ENCODE data around the gene MOCS1.

Gene MOCS1

DNA sequence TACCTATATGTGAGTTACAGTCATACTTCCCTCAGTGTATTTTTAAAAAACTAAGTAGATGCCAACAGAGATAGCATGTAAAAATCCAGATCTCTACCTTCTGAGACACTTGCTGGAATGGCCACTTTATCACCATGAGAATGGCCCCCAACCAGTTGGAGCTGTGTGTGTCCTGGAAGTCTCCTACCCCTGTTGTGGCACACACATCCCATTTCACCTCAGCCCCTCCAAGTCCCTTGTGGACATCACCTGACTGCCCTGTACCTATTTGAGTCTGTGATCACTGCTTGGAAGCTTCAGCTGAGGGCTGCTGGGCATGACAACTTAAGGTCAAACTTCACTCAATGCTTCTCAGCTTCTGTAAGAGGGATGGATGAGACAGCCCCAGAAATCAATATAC, 24.1 kb downstream of the MOCS1 start:
- no peak overlapping the region for H3K9ac ChIP-seq (ENCODE audit: low read length)
- no peaks in the 10 kb centered on the region for H3K9me3 ChIP-seq (ENCODE audit: insufficient read depth, low read depth, low read length)
- no peaks in the 10 kb centered on the region for H3K79me1 ChIP-seq (ENCODE audit: low read length)
- no peak overlapping the region for H2AK5ac ChIP-seq (ENCODE audit: low read length)
- H3K27ac ChIP-seq (ENCODE audit: low read depth, low read length): no peak overlapping the region
- no peak overlapping the region for H3K18ac ChIP-seq (ENCODE audit: low read length)
- no peak overlapping the region for H4K12ac ChIP-seq (ENCODE audit: low read depth, low read length)
- H3K4me3 ChIP-seq (ENCODE audit: low read depth, low read length): no peak overlapping the region
- no peak overlapping the region for H2AFZ ChIP-seq (ENCODE audit: insufficient read depth, low read length, poor library complexity)
- no peak overlapping the region for H3K23ac ChIP-seq (ENCODE audit: low read length)
- H4K8ac ChIP-seq (ENCODE audit: low read depth, low read length): no peak overlapping the region
- no peak overlapping the region for H2BK120ac ChIP-seq (ENCODE audit: insufficient read depth, low read length, poor library complexity)
- H2BK5ac ChIP-seq (ENCODE audit: low read depth, low read length, poor library complexity): no peak overlapping the region
- no peak for DNase-seq
- H3K4me2 ChIP-seq (ENCODE audit: low read length): no peak overlapping the region
- H3K79me2 ChIP-seq (ENCODE audit: control insufficient read depth, insufficient read depth, low read length, poor library complexity): no peaks in the 10 kb centered on the region
- peaks cover 0 to 5% of the 10 kb centered on the region in 2 experiments for H3K36me3 ChIP-seq (ENCODE audit: control insufficient read depth in 1 of 2, insufficient read depth in 2 of 2, low read length in 2 of 2)
- H3K27me3 ChIP-seq (ENCODE audit: insufficient read depth, low read length): no peaks in the 10 kb centered on the region
- no peak overlapping the region for H2BK12ac ChIP-seq (ENCODE audit: low read length)
- H4K91ac ChIP-seq (ENCODE audit: low read depth, low read length): no peak overlapping the region
- no peaks in the 10 kb centered on the region for H3K4me1 ChIP-seq (ENCODE audit: control insufficient read depth in 1 of 2, insufficient read depth in 2 of 2, low read length in 2 of 2)
- no peak overlapping the region for H3K14ac ChIP-seq (ENCODE audit: low read length)
- no peak overlapping the region for H3K4ac ChIP-seq (ENCODE audit: low read depth, low read length)

DNA sequence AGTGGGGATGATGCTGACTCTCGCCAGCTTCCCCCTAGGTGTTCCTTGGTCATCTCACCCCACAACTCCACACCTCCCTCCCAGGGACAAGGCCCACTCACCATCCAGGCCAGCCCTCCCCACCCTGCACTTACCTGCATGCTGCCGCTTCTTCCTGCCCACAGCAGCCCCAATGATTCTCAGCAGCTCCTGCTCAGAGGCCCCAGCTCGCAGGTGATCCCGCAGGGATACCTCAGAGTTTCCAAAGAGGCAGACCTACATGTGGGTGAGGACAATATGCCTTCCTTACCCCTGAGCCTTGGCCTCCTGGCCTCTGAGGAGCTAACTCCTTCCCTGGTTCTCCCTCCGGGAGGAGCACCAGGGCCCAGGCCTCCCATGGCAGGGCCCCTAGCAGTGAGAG, 24.6 kb downstream of the MOCS1 start:
- Histone ChIP-seq H3K27ac (ENCODE audit: low read depth, low read length) (no peak overlapping the region), H4K91ac (ENCODE audit: low read depth, low read length) (no peak overlapping the region), H4K8ac (ENCODE audit: low read depth, low read length) (no peak overlapping the region), H3K4me1 (ENCODE audit: control insufficient read depth in 1 of 2, insufficient read depth in 2 of 2, low read length in 2 of 2) (no peaks in the 10 kb centered on the region), H3K9ac (ENCODE audit: low read length) (no peak overlapping the region), H2BK12ac (ENCODE audit: low read length) (no peak overlapping the region), H3K23ac (ENCODE audit: low read length) (no peak overlapping the region), H2BK120ac (ENCODE audit: insufficient read depth, low read length, poor library complexity) (no peak overlapping the region), H3K4me2 (ENCODE audit: low read length) (no peak overlapping the region), H3K27me3 (ENCODE audit: insufficient read depth, low read length) (no peaks in the 10 kb centered on the region), H2BK5ac (ENCODE audit: low read depth, low read length, poor library complexity) (no peak overlapping the region), H3K18ac (ENCODE audit: low read length) (no peak overlapping the region), H3K4me3 (ENCODE audit: low read depth, low read length) (no peak overlapping the region), H3K9me3 (ENCODE audit: insufficient read depth, low read depth, low read length) (no peaks in the 10 kb centered on the region), H3K14ac (ENCODE audit: low read length) (no peak overlapping the region), H2AK5ac (ENCODE audit: low read length) (no peak overlapping the region), H3K4ac (ENCODE audit: low read depth, low read length) (no peak overlapping the region), H3K36me3 (ENCODE audit: control insufficient read depth in 1 of 2, insufficient read depth in 2 of 2, low read length in 2 of 2) (peaks cover 0 to 5% of the 10 kb centered on the region in 2 experiments), H2AFZ (ENCODE audit: insufficient read depth, low read length, poor library complexity) (no peak overlapping the region), H3K79me1 (ENCODE audit: low read length) (no peaks in the 10 kb centered on the region), H3K79me2 (ENCODE audit: control insufficient read depth, insufficient read depth, low read length, poor library complexity) (no peaks in the 10 kb centered on the region), H4K12ac (ENCODE audit: low read depth, low read length) (no peak overlapping the region)
- no CpG with 5 or more reads among the region's 5 CpGs for WGBS (ENCODE audit: extremely low coverage, insufficient coverage, insufficient read length)
- no peak for DNase-seq

DNA sequence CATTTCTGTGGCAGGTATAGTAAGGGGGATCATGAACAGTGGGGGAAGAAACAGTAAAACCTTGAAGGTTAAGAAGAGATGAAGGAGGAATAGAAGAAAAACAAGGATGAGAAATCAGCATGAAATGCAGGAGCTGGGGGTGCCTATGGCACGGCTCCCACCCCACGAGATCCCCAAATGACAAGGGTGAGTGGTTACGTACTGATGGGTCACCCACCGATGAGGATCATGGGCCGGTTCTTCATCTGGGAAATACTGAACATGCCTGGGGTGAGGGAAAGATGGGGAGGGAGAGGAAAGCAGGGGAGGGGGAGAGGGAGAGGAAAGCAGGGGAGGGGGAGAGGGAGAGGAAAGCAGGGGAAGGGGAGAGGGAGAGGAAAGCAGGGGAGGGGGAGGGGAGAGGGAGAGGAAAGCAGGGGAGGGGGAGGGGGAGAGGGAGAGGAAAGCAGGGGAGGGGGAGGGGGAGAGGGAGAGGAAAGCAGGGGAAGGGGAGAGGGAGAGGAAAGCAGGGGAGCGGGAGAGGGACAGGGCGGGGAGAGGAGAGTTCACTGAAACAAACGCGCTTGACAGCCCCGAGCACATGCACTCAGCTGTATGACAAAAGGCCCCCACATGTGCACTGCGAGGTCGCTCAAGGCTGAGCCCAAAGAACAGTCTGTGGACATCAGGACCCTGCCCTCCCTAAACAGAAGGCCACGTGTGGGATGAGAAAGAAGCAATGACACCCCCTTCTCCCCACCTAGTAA, 25.3 kb downstream of the MOCS1 start:
- Histone ChIP-seq H4K8ac (ENCODE audit: low read depth, low read length) (no peak overlapping the region), H3K4me1 (ENCODE audit: control insufficient read depth in 1 of 2, insufficient read depth in 2 of 2, low read length in 2 of 2) (no peaks in the 10 kb centered on the region), H2AK5ac (ENCODE audit: low read length) (no peak overlapping the region), H3K9me3 (ENCODE audit: insufficient read depth, low read depth, low read length) (no peaks in the 10 kb centered on the region), H2BK5ac (ENCODE audit: low read depth, low read length, poor library complexity) (no peak overlapping the region), H3K79me1 (ENCODE audit: low read length) (no peaks in the 10 kb centered on the region), H3K4ac (ENCODE audit: low read depth, low read length) (no peak overlapping the region), H2BK12ac (ENCODE audit: low read length) (no peak overlapping the region), H2AFZ (ENCODE audit: insufficient read depth, low read length, poor library complexity) (no peak overlapping the region), H3K36me3 (ENCODE audit: control insufficient read depth in 1 of 2, insufficient read depth in 2 of 2, low read length in 2 of 2) (peaks cover 0 to 5% of the 10 kb centered on the region in 2 experiments), H4K91ac (ENCODE audit: low read depth, low read length) (no peak overlapping the region), H3K9ac (ENCODE audit: low read length) (no peak overlapping the region), H3K4me3 (ENCODE audit: low read depth, low read length) (no peak overlapping the region), H3K27me3 (ENCODE audit: insufficient read depth, low read length) (no peaks in the 10 kb centered on the region), H3K23ac (ENCODE audit: low read length) (no peak overlapping the region), H3K4me2 (ENCODE audit: low read length) (no peak overlapping the region), H2BK120ac (ENCODE audit: insufficient read depth, low read length, poor library complexity) (no peak overlapping the region), H3K18ac (ENCODE audit: low read length) (no peak overlapping the region), H3K79me2 (ENCODE audit: control insufficient read depth, insufficient read depth, low read length, poor library complexity) (no peaks in the 10 kb centered on the region), H4K12ac (ENCODE audit: low read depth, low read length) (no peak overlapping the region), H3K14ac (ENCODE audit: low read length) (no peak overlapping the region), H3K27ac (ENCODE audit: low read depth, low read length) (no peak overlapping the region)
- no CpG with 5 or more reads among the region's 13 CpGs for WGBS (ENCODE audit: extremely low coverage, insufficient coverage, insufficient read length)
- DNase-seq: no peak

DNA sequence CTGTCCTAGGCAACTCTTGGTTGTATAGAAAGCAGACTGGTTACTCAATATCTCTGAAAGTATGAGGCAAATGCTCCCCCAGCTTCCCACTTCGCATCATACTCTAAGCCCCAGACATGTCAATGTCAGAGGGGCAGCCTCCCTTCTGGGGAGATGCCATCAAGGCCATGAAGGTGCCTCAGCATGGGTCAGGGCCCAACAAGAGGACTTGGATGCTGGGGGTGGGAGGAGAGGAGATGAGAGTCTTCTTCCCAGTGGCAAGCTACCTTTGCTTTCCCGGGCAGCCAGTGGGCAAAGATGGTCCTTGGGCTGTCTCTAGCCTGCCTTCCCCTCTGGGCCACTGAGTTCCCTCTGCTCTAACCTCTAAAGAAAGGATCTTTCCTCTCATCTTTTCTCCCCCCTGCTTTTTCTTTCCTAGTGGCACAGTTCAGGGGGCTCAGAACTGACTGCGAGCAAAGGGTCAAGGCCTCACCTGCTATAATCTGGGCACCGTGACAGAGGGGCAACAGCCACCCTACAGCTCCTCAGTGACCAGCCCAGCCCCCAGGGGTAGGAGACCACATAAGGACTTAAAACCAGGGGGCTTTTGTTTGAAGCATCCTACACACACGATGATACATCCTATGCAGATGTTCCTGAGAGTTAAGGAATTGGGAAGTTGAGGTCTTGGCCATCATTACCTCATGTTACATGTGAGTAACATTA, 26.2 kb downstream of the MOCS1 start:
- Histone ChIP-seq H3K4me2 (ENCODE audit: low read length) (no peak overlapping the region), H3K27me3 (ENCODE audit: insufficient read depth, low read length) (no peaks in the 10 kb centered on the region), H4K91ac (ENCODE audit: low read depth, low read length) (no peak overlapping the region), H3K79me2 (ENCODE audit: control insufficient read depth, insufficient read depth, low read length, poor library complexity) (no peaks in the 10 kb centered on the region), H4K8ac (ENCODE audit: low read depth, low read length) (no peak overlapping the region), H3K14ac (ENCODE audit: low read length) (no peak overlapping the region), H3K4ac (ENCODE audit: low read depth, low read length) (no peak overlapping the region), H3K9me3 (ENCODE audit: insufficient read depth, low read depth, low read length) (no peaks in the 10 kb centered on the region), H3K79me1 (ENCODE audit: low read length) (no peaks in the 10 kb centered on the region), H3K4me1 (ENCODE audit: control insufficient read depth in 1 of 2, insufficient read depth in 2 of 2, low read length in 2 of 2) (no peaks in the 10 kb centered on the region), H2BK5ac (ENCODE audit: low read depth, low read length, poor library complexity) (no peak overlapping the region), H2BK120ac (ENCODE audit: insufficient read depth, low read length, poor library complexity) (no peak overlapping the region), H4K12ac (ENCODE audit: low read depth, low read length) (no peak overlapping the region), H2BK12ac (ENCODE audit: low read length) (no peak overlapping the region), H3K4me3 (ENCODE audit: low read depth, low read length) (no peak overlapping the region), H2AFZ (ENCODE audit: insufficient read depth, low read length, poor library complexity) (no peak overlapping the region), H3K27ac (ENCODE audit: low read depth, low read length) (no peak overlapping the region), H3K36me3 (ENCODE audit: control insufficient read depth in 1 of 2, insufficient read depth in 2 of 2, low read length in 2 of 2) (peaks cover 2 to 8% of the 10 kb centered on the region in 2 experiments), H3K23ac (ENCODE audit: low read length) (no peak overlapping the region), H2AK5ac (ENCODE audit: low read length) (no peak overlapping the region), H3K18ac (ENCODE audit: low read length) (no peak overlapping the region), H3K9ac (ENCODE audit: low read length) (no peak overlapping the region)
- no CpG with 5 or more reads among the region's 5 CpGs for WGBS (ENCODE audit: extremely low coverage, insufficient coverage, insufficient read length)
- DNase-seq: no peak

Measured in trophoblast cell (in vitro differentiated cells and primary cell).